GM19397 (cell line): Measurements from ENCODE around the gene POSTN.
"Not testable (repeated sequence)": the region's sequence is repeated elsewhere in the genome, so short reads cannot be mapped to it uniquely, and the experiment has no call there.

ENCODE experiments used
- ATAC-seq: cut with Tn5 transposase; IDR thresholded peaks from one replicate; pipeline ENCODE4 v1.9.1; 2021; ENCODE audit warnings: mild to moderate bottlenecking, moderate library complexity; ENCODE audit not compliant: unreplicated experiment

Gene POSTN

DNA sequence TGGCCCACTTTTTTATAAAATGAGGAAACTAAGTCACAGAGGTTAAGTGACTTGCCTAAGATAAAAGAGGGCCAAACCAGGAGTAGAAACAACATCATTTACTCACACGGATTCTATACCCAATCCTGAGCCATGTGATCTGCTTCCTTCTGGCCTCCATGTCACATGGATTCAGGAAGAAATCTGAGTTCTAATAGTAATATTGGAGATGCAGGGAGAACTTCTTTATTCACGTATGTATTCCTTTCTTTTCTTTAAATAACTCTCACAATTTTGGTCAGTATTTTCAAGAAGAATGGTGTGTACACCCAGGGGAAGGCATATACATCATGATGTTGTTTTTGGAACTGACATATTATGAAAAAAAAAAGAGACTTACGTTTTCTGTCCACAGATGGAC lies 1.8 kb downstream of the POSTN start:
- no peak for ATAC-seq

DNA sequence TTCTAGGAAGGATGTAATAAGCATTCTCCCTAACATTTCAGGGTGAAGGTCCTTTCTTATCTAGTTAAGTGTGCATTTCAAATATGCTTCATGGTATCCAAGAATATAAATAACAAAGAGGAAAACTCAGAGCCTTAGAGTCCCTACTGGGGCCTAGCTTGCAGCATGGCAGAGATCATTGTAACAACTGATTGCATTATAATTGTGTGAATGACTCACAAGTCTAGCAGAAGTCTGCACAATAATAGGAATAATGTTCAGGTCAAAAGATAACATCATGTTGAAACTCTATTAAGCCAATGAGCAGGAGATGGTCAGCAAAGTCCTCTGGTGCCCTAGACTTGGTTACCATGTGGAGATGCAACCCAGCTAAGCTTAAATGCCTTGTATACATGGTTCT lies 3.4 kb downstream of the POSTN start:
- no peak for ATAC-seq

DNA sequence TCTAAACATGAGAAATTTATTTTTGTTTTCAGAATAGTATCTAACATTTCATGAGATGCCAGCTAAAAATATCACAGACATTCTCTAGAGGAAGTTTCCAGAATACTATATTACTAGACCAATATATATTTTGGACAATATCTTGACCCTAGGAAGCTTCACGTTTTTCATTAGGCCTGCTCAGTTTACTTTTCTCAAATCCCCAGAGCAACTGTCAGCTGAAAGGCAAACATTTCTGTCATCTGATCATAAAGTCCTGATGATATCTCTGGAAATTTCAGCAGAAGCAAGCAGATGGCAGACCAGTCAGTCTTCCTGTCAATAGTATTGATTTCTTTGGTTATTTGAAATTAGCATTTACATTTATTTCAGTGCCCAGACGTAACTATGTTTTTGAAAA lies 4.0 kb downstream of the POSTN start:
- ATAC-seq: no peak

- not testable (repeated sequence) for ATAC-seq
Measured at GRCh38 chr13:37589381-37589780, 9.2 kb downstream of the POSTN start.

DNA sequence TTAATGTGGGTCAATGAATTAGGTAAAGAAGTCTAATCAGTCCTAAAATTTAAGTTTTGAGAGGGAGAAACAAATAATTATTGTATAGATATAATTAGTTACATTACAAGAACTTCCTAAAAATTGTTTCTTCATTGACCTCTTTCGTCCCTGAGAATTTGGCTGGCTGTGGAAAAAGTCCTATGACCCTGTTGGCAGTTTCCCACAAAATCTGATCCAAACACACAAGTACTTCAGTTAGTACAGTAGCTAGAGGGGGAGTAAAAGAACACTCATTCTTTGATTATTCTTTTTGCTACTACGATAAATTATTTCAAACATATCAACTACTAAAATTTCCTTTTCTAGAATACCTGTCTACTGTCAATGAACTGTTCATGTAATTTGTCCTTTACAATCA lies 11.3 kb downstream of the POSTN start:
- ATAC-seq: no peak

GRCh38 chr13:37586164-37586563 lies 12.4 kb downstream of the POSTN start:
- ATAC-seq: no peak

GRCh38 chr13:37585541-37585940 lies 13.0 kb downstream of the POSTN start:
- no peak for ATAC-seq

GRCh38 chr13:37576601-37577000 lies 22.0 kb downstream of the POSTN start:
- ATAC-seq: no peak

DNA sequence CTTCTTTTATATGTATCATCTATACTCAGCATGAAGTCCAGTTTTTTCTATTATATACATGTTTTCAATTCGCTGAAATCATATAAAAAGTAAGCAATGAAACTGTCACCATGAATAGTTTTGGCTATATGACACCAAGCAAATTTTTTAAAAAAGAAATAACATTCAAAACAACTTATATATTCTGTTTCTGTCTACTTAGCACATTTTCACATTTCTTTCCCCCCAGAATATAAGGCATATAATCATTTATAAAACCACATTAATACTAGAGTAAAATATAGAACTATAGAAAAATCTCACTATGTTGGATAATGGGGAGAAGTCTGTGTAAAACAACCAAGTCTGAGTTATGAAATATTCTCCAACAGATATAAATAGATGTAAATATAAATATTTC lies 33.1 kb downstream of the POSTN start:
- ATAC-seq: no peak

DNA sequence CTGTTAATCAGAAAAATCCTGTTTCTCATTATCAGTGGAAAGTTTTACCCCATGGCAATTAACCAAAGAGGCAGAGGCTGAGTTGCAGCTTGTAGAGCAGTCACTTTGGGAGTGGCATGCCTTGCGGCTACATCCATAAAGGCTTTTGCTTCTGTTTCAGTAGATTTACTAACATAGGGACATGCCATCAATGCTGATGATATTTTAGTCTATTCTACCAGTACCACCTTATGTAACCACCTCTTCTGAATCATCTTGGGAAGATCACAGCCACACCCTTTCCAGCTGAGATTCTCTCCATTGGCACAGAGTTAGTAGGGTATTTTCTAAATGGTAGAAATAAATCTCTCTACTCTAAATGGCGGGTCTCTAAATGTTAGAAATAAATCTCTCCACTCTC lies 37.5 kb downstream of the POSTN start:
- no peak for ATAC-seq

DNA sequence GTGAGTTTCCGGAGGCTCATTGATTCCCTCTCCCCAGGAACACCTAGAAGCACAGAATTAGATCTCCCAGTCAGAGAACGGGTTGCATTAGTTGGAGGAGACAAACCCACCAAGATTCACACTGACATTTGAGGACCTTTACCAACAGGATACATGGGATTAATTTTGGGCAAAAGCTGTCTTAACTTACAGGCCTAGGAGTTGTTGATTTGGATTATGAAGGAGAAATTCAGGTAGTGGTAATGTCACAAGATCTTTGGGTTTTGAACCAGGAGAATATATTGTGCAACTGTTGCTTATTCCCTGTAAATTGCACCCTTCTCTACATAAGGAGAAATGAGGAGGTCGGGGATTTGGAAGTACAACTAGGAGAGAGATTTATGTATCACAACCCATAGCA lies 38.0 kb downstream of the POSTN start:
- no peak for ATAC-seq

- not testable (repeated sequence) for ATAC-seq
Measured at GRCh38 chr13:37558766-37559165, 39.8 kb downstream of the POSTN start.

DNA sequence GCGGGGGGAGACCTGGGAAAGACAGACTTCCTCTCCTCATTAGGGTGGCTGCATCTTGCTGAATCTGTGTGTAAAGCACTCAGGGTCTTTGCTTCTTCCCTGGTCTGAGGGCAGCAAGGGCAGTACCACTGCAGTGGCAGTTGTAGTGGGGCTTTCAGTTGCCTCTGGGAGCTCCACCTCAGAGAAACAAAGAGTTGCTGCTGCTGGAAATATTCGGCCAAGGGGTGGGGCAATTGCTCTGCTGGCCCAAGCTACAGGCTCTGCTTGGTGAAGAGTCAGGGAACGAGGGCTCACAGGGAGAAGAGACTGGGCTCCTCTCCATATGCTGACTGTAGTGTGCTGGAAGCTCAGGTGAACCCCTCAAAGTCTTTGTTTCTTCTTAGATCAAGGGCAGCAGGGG lies 52.5 kb downstream of the POSTN start:
- ATAC-seq: no peak

GRCh38 chr13:37544995-37545394 lies 53.6 kb downstream of the POSTN start:
- ATAC-seq: no peak

DNA sequence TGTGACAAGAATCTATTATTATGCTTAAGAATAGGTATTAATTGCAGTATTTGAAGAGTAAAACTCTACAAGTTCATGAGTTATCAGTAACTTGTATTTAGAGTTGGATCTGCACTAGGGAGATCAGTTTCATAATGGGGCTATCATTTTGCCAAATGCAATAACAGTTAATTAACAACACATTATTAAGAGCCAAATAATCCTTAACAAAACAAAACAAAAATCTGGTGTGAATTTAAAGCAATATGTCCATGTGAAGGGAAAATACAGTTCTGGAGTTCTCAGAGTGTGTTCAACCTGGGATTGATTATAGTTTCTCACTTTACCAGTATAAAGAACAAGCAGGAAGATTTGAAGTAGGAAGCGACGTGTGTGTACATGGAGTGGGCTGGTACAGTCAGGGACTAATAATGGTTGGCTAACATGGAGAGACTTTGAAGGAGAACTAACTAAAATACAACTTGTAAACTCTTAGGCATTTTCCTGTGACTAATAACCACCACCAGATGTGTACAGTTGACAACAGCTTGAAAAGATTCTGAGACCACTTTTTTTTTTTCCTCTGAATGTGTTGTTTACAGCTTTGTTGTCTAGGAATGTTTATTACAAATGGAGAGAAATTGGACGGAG lies 58.5 kb downstream of the POSTN start:
- no peak for ATAC-seq

DNA sequence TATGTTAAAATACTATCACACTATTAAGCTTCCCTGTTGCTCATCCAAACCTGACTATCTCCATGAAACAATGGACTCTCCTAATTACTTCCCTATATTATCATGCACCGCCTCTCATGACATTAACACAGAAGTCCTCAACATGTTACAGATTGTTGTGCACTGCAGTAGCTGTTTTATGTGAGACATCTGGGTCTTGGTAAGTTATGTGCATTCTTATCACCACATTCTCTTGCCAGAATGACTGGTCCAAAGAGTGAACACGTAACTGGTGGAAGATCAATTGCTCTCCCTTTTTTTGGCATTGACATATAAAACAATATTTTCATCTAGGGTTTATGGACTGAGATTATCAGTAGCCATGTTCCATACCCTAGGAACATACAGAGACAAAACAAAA lies 59.4 kb downstream of the POSTN start:
- no peak for ATAC-seq

- ATAC-seq: no peak
Measured at GRCh38 chr13:37535501-37535900, 63.1 kb downstream of the POSTN start.

GRCh38 chr13:37534676-37535075 lies 63.9 kb downstream of the POSTN start:
- ATAC-seq: no peak

DNA sequence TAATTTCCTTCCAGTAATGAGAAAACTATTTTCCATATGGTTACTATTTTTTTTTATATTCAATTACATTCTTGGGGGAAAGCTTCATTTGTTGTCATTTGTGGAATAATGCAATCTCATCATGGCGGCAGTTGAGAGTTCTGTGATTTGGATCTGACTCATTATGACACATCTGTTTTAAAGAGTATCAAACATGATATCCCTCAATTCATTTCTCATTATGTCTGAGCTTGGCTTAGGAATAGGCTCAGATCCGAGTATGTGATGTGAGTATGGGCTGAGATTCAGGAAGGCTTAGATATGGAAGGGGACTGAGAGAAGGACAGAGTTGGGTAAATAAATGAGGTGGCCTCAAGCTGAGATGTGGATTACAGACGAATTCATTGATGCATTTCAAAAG lies 64.4 kb downstream of the POSTN start:
- no peak for ATAC-seq

DNA sequence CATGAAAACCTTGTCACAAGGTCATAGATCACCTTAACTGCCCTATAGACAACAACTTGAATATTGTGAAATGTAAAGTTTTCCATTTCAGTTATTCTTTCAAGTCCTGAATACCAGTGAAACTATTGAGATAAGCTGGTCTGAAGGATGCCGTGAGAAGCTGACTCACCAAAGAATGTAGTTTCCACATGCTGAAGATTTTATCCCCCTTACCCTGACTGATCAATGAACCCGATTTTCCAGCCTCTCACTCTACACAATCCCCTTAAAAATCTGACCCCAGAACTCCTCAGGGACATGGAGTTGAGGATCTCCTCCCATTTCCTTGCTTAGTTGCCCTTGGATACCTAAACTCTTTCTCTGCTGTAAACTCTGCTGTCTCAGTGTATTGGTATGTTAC lies 67.5 kb downstream of the POSTN start:
- ATAC-seq: no peak

DNA sequence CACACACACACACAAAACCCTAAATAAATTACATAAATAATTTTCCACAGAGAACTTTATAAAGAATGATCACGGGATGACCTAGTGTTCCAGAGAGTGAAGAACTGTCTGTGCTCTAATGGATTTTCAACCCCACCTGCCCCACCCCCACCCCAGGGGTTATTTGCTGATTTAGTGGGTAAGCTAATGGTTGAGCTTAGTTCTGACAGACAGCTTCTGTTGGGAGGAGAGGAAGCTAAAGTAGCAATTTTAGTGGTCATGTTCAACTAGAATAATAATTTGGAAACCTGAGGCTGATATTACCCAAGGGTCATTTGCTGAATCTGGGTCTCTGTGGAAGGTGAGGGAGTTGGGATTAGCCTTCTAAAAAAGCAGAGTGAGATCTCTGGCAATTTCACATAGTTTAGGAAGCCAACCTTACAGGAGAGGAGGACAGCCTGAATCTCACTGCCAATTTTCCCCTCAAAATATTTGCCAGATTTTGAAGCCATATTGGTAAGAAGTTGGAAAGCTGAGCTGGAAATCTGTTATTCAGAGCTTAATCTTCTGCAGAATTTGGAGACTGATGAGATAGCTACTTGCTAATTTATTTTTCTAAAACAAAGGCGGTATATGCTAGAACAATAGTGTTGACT lies 68.7 kb downstream of the POSTN start:
- no peak for ATAC-seq

- no peak for ATAC-seq
Measured at GRCh38 chr13:37526710-37527473, 71.7 kb downstream of the POSTN start.
